ENCODE data around the gene TMEM244. TPM values are rescaled to one million over a fixed set of nuclear protein-coding genes. Genes with fewer than 3 reads are reported as not detected.

TMEM244 gene
- total and polyA plus RNA-seq, 2 of the 4 experiments (the other 2 are of a cell fraction), result 0.21 to 0.36 TPM

DNA sequence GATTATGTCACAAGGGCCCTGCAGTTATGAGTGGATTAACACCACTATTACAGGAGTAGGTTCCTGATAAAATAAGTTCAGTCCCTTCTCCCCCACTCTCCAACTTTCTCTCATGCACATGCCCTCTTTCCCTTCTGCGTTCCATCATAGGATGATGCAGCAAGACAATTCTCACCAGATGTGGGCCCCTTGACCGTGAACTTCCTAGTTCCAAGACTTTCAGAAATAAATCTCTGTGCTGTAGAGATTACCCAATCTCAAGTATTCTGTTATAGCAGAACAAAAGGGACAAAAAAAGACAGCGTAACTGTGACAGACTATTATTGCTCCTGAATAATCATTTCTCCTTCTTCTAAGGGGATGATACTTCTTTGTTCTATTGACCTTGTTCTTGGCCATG lies 33.8 kb upstream of the TMEM244 start:
- no peak overlapping the region for H4K8ac ChIP-seq (ENCODE audit: low read depth in 2 of 2, low read length in 2 of 2)
- H3K27ac ChIP-seq (ENCODE audit: insufficient read depth, low read length), result no peak overlapping the region
- dilution Hi-C loops (cut with HindIII; ENCODE audit: low sequenced_read_pairs, unreplicated experiment) (no loop called here), in situ Hi-C loops (cut with MboI; ENCODE audit: low sequenced_read_pairs) (no loop called here), intact Hi-C loops (cut with micrococcal nuclease) (loop anchor here (10.0 kb wide), 1 partner anchor 300 kb away; no protein-coding TSS in a partner anchor)
- peaks cover 3% of the 10 kb centered on the region for H3K4me1 ChIP-seq (ENCODE audit: control insufficient read depth, insufficient read depth, low read length)
- no peak overlapping the region for H3K23ac ChIP-seq (ENCODE audit: low read depth, low read length)
- DNase-seq (no peak), ATAC-seq (ENCODE audit: low read depth) (no peak)
- no peak overlapping the region for H2BK5ac ChIP-seq (ENCODE audit: low read depth, low read length, poor library complexity, severe bottlenecking)
- H2AK9ac ChIP-seq (replicated peaks; ENCODE audit: low read depth, low read length, poor library complexity), result no peak overlapping the region
- H3K9me3 ChIP-seq (ENCODE audit: control insufficient read depth, insufficient read depth, low read length), result no peaks in the 10 kb centered on the region
- H3K4ac ChIP-seq (ENCODE audit: low read depth, low read length), result no peak overlapping the region
- no peak overlapping the region for H2BK15ac ChIP-seq (ENCODE audit: low read depth, low read length)
- H3K27me3 ChIP-seq (ENCODE audit: control insufficient read depth, insufficient read depth, low read length), result no peaks in the 10 kb centered on the region
- H2AK5ac ChIP-seq (ENCODE audit: low read depth, low read length), result no peak overlapping the region
- ChIA-PET POLR2A (ENCODE audit: unreplicated experiment) (no interaction called here), CTCF (no interaction called here)
- TF ChIP-seq BHLHE40 (IDR thresholded peaks at IDR 0.05; ENCODE audit: low read depth, low read length) (no peak), RAD21 (IDR thresholded peaks at IDR 0.05; ENCODE audit: low read length) (no peak), MAZ (IDR thresholded peaks at IDR 0.05; ENCODE audit: borderline replicate concordance, low read depth, low read length) (no peak), FOS (IDR thresholded peaks at IDR 0.05; ENCODE audit: low read depth, low read length) (no peak), CEBPB (IDR thresholded peaks at IDR 0.05; ENCODE audit: low read depth, low read length) (no peak), CHD1 (IDR thresholded peaks at IDR 0.05; ENCODE audit: low read depth, low read length) (no peak), RFX5 (IDR thresholded peaks at IDR 0.05; ENCODE audit: low read depth, low read length) (no peak), POLR2A (IDR thresholded peaks at IDR 0.05; ENCODE audit: low read depth, low read length) (no peak), SMC3 (IDR thresholded peaks at IDR 0.05; ENCODE audit: low read depth, low read length) (no peak), MAFK (IDR thresholded peaks at IDR 0.05; ENCODE audit: low read depth, low read length) (no peak), RCOR1 (IDR thresholded peaks at IDR 0.05; ENCODE audit: insufficient replicate concordance, low read length) (no peak), MXI1 (IDR thresholded peaks at IDR 0.05; ENCODE audit: borderline replicate concordance, low read depth, low read length) (no peak), NFE2L2 (IDR thresholded peaks at IDR 0.05; ENCODE audit: low read depth, low read length) (no peak)
- TF ChIP-seq, protein P1, sequence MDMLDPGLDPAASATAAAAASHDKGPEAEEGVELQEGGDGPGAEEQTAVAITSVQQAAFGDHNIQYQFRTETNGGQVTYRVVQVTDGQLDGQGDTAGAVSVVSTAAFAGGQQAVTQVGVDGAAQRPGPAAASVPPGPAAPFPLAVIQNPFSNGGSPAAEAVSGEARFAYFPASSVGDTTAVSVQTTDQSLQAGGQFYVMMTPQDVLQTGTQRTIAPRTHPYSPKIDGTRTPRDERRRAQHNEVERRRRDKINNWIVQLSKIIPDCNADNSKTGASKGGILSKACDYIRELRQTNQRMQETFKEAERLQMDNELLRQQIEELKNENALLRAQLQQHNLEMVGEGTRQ (IDR thresholded peaks at IDR 0.05; ENCODE audit: low read depth, low read length), result no peak
- TF ChIP-seq, protein P2, sequence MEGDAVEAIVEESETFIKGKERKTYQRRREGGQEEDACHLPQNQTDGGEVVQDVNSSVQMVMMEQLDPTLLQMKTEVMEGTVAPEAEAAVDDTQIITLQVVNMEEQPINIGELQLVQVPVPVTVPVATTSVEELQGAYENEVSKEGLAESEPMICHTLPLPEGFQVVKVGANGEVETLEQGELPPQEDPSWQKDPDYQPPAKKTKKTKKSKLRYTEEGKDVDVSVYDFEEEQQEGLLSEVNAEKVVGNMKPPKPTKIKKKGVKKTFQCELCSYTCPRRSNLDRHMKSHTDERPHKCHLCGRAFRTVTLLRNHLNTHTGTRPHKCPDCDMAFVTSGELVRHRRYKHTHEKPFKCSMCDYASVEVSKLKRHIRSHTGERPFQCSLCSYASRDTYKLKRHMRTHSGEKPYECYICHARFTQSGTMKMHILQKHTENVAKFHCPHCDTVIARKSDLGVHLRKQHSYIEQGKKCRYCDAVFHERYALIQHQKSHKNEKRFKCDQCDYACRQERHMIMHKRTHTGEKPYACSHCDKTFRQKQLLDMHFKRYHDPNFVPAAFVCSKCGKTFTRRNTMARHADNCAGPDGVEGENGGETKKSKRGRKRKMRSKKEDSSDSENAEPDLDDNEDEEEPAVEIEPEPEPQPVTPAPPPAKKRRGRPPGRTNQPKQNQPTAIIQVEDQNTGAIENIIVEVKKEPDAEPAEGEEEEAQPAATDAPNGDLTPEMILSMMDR (conservative IDR thresholded peaks at IDR 0.05; ENCODE audit: low read depth, low read length), result no peak
- TF ChIP-seq, protein P3, sequence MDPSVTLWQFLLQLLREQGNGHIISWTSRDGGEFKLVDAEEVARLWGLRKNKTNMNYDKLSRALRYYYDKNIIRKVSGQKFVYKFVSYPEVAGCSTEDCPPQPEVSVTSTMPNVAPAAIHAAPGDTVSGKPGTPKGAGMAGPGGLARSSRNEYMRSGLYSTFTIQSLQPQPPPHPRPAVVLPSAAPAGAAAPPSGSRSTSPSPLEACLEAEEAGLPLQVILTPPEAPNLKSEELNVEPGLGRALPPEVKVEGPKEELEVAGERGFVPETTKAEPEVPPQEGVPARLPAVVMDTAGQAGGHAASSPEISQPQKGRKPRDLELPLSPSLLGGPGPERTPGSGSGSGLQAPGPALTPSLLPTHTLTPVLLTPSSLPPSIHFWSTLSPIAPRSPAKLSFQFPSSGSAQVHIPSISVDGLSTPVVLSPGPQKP (IDR thresholded peaks at IDR 0.05; ENCODE audit: borderline replicate concordance, low read depth, low read length), result no peak
- no peak overlapping the region for H2BK120ac ChIP-seq (ENCODE audit: low read depth, low read length)
- H3K36me3 ChIP-seq (ENCODE audit: control insufficient read depth, insufficient read depth, low read length), result no peaks in the 10 kb centered on the region
- H4K91ac ChIP-seq (ENCODE audit: insufficient read depth, low read depth, low read length), result no peak overlapping the region
- H4K5ac ChIP-seq (ENCODE audit: low read depth, low read length), result no peak overlapping the region
- H3K9ac ChIP-seq (ENCODE audit: low read depth, low read length), result no peak overlapping the region
- BruUV-seq (replicated peaks), result no TSS peak
- H3K18ac ChIP-seq (ENCODE audit: low read depth, low read length), result no peak overlapping the region
- no peak overlapping the region for H3K14ac ChIP-seq (replicated peaks; ENCODE audit: low read depth, low read length)
- no peak overlapping the region for H2BK20ac ChIP-seq (ENCODE audit: low read depth, low read length)
- WGBS, 2 experiments (ENCODE audit: extremely low coverage in 2 of 2, insufficient read length in 1 of 2), result no CpG with 5 or more reads among the region's 3 CpGs
- no peak overlapping the region for H2AFZ ChIP-seq (replicated peaks; ENCODE audit: low read length, poor library complexity)
- peaks cover 7% of the 10 kb centered on the region for H3K9me1 ChIP-seq (ENCODE audit: insufficient read depth, low read length)
- H3K4me2 ChIP-seq (ENCODE audit: low read depth, low read length), result no peak overlapping the region
- no peaks in the 10 kb centered on the region for H4K20me1 ChIP-seq (ENCODE audit: insufficient read depth, low read length)
- no peak overlapping the region for H3K4me3 ChIP-seq (ENCODE audit: insufficient read depth, low read depth, low read length)
- H3K79me1 ChIP-seq (ENCODE audit: low read depth in 1 of 2, low read length in 2 of 2), result no peaks in the 10 kb centered on the region
- no peak overlapping the region for H3K56ac ChIP-seq (ENCODE audit: extremely low read depth, insufficient read depth, low read length)

Measured in IMR-90 (cell line).